ENCODE results near the gene ITIH5. TPM values are rescaled to one million over a fixed set of nuclear protein-coding genes. Genes with fewer than 3 reads are reported as not detected.

Gene ITIH5
- total RNA-seq, 4 donors from 2014 or later, result 24.9 to 68.1 (median 39.0) TPM

DNA sequence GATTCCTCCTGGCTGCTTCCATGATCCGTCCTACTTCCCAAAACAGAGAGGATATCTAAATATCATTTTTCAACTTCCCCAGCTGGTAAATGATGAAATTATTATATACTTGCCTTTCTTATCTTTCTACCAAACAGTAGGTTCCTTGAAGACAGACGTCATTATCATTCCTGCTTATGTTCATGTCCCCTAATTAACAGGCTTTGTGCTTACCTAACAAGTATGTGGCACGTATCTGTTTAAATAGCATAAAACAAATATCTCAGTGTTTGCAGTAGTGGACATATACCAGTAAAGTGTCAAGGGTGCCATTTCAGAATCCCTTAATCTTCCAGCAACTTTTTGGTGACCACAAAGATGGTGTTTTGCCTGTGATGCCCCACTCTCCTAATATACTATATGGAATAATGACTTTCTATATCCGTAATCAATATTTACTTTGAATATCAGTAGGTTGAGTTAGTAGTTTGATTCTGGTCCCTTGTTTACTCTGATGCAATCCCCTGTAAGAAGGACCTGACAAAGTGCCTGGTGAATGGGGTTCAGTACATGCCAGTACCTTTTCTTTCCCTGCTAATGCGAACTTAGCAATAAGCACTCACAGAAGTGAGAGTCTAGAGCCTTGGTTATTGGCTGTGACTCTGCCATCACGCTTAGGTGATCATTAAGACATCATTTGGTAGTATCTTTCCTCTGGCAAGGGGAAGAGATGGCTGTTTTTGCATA is 124.4 kb downstream of the ITIH5 start:
- no peak for DNase-seq (ENCODE audit: extremely low spot score)
- H3K27ac ChIP-seq (replicated peaks in 1 of 4), result peak overlapping the region; percentile 78 to 89 (median 80)
- H3K36me3 ChIP-seq, result no peaks in the 10 kb centered on the region
- peak overlapping the region in 1 of 4 donors; percentile 13 for H3K4me3 ChIP-seq
- peaks cover 0 to 5% (median 0%) of the 10 kb centered on the region in 4 donors for H3K9me3 ChIP-seq
- TF ChIP-seq EP300 (IDR thresholded peaks at IDR 0.05) (no peak), POLR2AphosphoS5 (IDR thresholded peaks at IDR 0.05) (no peak), POLR2A (IDR thresholded peaks at IDR 0.05; ENCODE audit: low read depth) (no peak)
- TF ChIP-seq, protein P1, sequence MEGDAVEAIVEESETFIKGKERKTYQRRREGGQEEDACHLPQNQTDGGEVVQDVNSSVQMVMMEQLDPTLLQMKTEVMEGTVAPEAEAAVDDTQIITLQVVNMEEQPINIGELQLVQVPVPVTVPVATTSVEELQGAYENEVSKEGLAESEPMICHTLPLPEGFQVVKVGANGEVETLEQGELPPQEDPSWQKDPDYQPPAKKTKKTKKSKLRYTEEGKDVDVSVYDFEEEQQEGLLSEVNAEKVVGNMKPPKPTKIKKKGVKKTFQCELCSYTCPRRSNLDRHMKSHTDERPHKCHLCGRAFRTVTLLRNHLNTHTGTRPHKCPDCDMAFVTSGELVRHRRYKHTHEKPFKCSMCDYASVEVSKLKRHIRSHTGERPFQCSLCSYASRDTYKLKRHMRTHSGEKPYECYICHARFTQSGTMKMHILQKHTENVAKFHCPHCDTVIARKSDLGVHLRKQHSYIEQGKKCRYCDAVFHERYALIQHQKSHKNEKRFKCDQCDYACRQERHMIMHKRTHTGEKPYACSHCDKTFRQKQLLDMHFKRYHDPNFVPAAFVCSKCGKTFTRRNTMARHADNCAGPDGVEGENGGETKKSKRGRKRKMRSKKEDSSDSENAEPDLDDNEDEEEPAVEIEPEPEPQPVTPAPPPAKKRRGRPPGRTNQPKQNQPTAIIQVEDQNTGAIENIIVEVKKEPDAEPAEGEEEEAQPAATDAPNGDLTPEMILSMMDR (IDR thresholded peaks at IDR 0.05), result no peak
- H3K27me3 ChIP-seq, result no peaks in the 10 kb centered on the region
- 54% methylated on average over 6 of the region's 6 CpGs for WGBS
- peaks cover 14 to 68% (median 52%) of the 10 kb centered on the region in 4 donors for H3K4me1 ChIP-seq
- intact Hi-C loops (cut with DNase I), result loop anchor here (5.0 kb wide), 1 partner anchor 65 kb away; no protein-coding TSS in a partner anchor

DNA sequence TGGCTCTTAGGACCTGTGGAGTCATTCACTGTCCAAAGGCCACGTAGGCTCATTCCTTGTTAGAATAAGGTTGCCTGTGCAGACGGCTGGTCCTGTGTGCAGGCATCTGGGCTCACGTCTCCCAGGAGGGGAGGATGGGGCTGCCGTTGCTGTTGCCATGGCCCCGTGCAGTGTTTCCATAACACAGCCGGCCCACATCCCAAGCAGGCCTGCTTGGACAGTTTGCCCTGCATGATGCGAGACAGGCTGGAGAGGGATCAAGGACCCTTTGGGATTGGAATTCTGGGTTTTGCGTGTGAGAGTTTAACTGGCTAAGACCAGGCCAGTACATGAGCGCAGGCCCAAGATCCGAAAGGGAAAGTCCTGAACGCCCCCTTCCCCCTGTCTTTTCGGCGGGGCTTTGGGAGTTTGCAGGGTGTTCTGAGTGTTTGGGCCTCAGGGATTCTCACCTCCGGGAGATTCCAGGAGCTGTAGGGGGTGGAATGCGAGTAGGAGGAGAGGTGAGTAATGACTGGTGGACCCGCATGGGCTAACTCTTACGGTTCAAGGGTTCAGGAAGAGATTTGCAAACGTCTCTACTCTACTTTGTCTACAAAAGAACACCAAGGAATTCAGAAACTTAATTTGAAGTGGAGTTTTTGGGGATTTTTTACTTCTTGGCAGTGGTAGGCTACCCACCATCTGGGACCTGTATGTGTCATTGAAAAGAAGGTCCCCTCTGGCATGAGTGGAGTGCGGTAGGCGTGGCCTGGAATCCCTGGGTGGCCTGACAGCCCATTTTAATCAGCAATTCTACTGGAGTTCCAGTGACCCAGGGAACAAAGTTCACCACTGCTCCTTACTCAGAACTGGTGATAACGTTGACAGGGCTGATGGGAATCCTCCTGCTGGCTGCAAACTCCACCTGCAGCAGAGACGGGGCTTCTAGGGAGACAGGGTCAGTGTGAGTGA is 125.4 kb downstream of the ITIH5 start:
- Histone ChIP-seq H3K4me1 (peaks cover 14 to 61% (median 50%) of the 10 kb centered on the region in 4 donors), H3K27me3 (no peaks in the 10 kb centered on the region), H3K27ac (replicated peaks in 1 of 4) (peak overlapping the region; percentile 78 to 89 (median 80)), H3K36me3 (no peaks in the 10 kb centered on the region), H3K4me3 (peak overlapping the region in 3 of 4 donors; percentile 13 to 29 (median 16)), H3K9me3 (peaks cover 0 to 5% (median 0%) of the 10 kb centered on the region in 4 donors)
- 37% methylated on average over 22 of the region's 22 CpGs for WGBS
- TF ChIP-seq POLR2AphosphoS5 (IDR thresholded peaks at IDR 0.05), result peak; percentile 67 to 82
- TF ChIP-seq, protein P1 (IDR thresholded peaks at IDR 0.05), result no peak
- intact Hi-C loops (cut with DNase I), result loop anchor here (5.0 kb wide), 1 partner anchor 66 kb away; no protein-coding TSS in a partner anchor
- DNase-seq (ENCODE audit: extremely low spot score), result no peak

DNA sequence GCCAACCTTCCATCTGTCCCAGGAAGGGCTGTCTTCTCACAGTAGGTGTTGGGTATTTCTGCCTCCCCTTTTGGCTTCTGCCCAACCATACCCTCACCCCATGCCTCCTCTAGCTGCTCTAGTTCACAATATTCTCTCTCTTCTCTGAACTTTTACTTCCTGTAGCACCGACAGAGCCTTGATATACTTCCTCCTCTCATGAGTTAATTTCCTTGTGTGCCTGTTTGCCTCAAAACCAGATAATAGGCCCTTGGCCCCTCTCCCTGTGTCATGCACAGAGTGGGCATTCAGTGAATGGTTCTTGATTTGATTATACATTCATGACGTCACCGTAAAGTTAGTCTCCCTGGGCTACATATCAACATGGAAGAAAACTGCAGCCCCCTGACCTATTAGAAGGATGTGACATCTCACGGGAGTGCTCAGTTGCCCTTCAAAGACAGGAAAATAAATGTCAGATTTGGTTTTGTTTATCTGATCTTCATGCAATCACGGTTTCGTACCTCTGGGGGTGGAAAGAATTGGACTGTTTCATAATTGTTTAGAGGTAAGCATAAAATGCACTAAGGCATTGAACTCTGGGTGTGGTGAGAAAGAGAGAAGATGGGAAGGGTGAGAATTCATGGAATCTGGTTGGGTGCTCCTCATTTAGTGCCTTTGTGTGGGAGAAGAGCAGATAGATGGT is 127.7 kb downstream of the ITIH5 start:
- WGBS, result 74% methylated on average over 6 of the region's 6 CpGs
- intact Hi-C loops (cut with DNase I), result no loop called here
- TF ChIP-seq POLR2A (IDR thresholded peaks at IDR 0.05; ENCODE audit: low read depth) (no peak), POLR2AphosphoS5 (IDR thresholded peaks at IDR 0.05) (no peak), EP300 (IDR thresholded peaks at IDR 0.05) (no peak)
- TF ChIP-seq, protein P1 (IDR thresholded peaks at IDR 0.05), result no peak

DNA sequence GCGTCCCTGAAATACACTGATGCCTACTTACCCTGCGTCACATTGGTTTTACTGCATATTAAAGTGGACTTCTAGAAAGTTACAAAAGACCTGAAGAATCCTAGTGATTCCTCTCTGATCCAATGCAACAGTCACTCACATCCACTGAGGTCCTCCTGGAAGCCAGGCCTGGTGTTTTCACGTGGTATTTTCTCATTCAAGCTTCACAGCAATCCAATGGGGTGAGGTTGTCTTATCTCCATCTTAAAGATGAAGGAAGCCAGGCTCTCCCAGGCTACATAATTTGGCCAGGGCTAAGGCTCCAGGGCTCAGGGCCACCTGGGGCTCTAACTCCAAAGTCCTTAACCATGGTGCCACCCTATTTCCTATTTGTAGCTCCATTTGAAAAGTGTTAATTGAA is 129.6 kb downstream of the ITIH5 start:
- 89% methylated on average over 3 of the region's 3 CpGs for WGBS
- H3K4me1 ChIP-seq, result peaks cover 14 to 25% (median 21%) of the 10 kb centered on the region in 4 donors
- intact Hi-C loops (cut with DNase I), result no loop called here
- no peaks in the 10 kb centered on the region for H3K27me3 ChIP-seq
- TF ChIP-seq POLR2A (IDR thresholded peaks at IDR 0.05; ENCODE audit: low read depth) (no peak), POLR2AphosphoS5 (IDR thresholded peaks at IDR 0.05) (no peak), EP300 (IDR thresholded peaks at IDR 0.05) (no peak)
- TF ChIP-seq, protein P1 (IDR thresholded peaks at IDR 0.05), result no peak
- no peaks in the 10 kb centered on the region for H3K36me3 ChIP-seq
- H3K4me3 ChIP-seq, result no peak overlapping the region
- no peak for DNase-seq (ENCODE audit: extremely low spot score)
- no peak overlapping the region for H3K27ac ChIP-seq (replicated peaks in 1 of 4)
- H3K9me3 ChIP-seq, result peaks cover 0 to 5% (median 0%) of the 10 kb centered on the region in 4 donors

More for the DNA sequence above, 127.7 kb downstream of the ITIH5 start:
- Histone ChIP-seq H3K27ac (replicated peaks in 1 of 4) (no peak overlapping the region), H3K36me3 (no peaks in the 10 kb centered on the region), H3K4me3 (no peak overlapping the region), H3K27me3 (no peaks in the 10 kb centered on the region), H3K9me3 (peaks cover 0 to 5% (median 0%) of the 10 kb centered on the region in 4 donors), H3K4me1 (peaks cover 14 to 45% (median 37%) of the 10 kb centered on the region in 4 donors)
- no peak for DNase-seq (ENCODE audit: extremely low spot score)
